Stimulated activated naive CD4-positive, alpha-beta T cell (primary cell): ENCODE results near the gene TUSC1.
"Not testable (repeated sequence)": the region's sequence is repeated elsewhere in the genome, so short reads cannot be mapped to it uniquely, and the experiment has no call there.

Source experiments
- DNase-seq, 6 experiments: peaks; one replicate each; lab custom pipeline; 2025; lab: John Stamatoyannopoulos, UW

TUSC1 gene

DNA sequence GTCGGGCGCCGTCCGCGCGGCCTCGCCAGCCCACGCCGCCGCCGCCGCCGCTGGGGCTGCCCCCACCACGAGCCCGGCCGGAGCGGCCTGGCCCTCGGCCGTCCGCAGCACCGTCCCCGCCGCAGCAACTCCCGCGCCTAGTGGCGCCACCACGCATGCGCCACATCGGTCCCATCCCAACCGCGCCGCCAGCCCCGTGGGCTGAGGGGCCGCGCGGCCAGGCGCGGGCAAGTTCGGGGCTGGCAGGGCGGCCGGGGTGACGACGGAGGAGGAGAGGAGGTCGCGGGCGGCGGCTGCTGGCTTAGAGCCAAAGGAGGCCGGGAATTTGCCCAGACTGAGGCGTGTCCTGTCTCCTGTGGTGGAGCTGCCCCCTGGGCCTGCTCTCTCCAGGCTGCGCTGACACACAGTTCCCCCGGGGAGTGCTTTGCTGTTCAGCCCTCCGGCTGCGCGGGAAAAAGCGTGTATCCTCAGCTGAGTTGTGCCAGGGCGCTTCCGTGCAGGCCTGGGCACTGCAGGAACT, at the start of gene TUSC1:
Gene TUSC1 (minus strand): TSS at position 298 of the 520 bp plus-strand sequence. CDS start 132 bp downstream, at position 166.
- no peak for DNase-seq

DNA sequence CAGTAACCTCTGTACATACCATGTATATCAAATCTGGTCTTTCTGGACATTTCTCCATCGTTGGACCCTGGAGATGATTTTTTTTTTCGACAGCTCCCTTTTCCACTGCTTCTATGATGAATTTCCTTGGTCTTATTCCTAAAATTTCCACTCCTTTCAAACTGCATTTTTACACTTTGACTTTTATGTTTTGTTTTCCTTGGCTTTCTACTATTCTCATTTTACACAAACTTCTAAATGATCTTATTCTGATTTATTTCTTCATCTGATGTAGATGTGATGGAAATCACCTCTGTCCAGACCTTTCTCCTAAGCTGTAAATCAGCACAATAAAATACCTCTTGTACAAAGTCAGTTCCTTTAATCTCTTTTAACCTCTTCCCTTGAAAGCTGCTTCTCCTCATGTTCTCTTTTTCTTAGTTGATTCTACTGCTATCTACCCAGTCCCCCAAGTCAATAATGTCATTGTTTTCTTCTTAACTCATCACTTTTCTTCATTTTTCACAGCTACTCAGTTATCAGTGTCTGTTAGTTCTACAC, 48.7 kb upstream of the TUSC1 start:
- no peak for DNase-seq

GRCh38 chr9:25724424-25724823, 46.2 kb upstream of the TUSC1 start:
- DNase-seq, result no peak

DNA sequence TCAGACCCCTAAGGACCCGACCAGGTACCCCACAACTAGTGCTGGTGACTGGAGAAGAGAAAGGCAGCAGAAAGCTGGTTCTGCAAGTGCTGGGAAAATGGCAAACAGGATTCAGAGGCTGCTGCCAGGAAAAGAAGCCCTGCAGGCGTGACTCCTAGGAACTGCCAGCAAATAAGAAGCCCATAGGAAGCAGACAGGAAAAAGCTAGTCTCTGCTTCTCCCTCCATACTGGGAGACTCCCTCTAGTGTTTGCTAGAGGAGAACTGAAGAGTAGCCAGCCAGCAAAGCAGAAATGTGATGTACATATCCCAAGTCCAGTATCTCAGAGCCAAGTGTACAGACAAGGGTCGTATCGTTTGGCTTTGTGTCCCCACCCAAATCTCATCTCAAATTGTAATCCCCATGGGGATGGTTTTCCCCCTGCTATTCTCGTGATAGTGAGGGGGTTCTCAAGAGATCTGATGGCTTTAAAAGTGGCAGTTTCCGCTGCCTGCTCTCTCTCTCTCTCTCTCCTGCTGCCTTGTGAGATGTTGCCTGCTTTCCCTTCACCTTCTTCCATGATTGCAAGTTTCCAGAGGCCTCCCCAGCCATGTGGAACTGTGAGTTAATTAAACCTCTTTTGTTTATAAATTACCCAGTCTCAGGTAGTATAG, 38.1 kb upstream of the TUSC1 start:
- no peak for DNase-seq

DNA sequence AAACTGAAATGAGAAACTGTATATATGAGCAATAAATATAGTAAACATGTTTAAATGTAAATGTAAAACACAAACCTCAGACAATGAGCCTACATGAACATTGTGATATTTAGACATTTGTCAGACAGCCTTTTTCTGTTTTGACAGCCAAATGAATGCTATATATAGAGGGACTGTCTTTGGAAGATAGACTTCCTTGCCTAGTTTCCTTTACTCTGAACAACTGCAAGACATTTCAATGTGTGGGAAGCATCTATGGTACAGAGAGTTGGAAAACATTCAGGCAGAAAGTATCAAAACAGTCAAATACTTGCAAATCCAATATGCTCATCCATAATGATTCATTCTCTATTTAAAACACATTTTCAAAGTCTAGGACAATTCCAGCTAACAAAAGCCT, 31.7 kb upstream of the TUSC1 start:
- DNase-seq, result no peak

DNA sequence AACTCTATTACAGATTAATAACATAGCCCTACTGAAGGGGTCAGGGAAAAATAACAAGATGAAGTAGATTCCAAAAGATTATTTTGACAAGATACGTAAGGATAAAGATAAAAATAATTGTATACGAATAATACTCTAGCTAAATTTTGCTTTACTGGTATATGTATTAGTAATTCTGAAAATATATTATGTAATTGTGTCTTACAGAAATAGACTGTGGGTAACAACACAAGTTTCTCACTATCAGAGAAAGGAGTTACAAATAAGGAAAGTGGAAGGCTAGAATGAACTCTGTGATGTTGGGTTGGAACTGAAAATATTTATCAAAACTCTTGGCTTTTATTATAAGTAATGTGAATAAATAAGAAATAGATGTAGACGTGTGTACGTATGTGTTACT, 26.6 kb upstream of the TUSC1 start:
- DNase-seq, result no peak

GRCh38 chr9:25703701-25704357, 25.6 kb upstream of the TUSC1 start:
- DNase-seq, result no peak

- DNase-seq, result no peak
Measured at GRCh38 chr9:25702536-25702935, 24.3 kb upstream of the TUSC1 start.

DNA sequence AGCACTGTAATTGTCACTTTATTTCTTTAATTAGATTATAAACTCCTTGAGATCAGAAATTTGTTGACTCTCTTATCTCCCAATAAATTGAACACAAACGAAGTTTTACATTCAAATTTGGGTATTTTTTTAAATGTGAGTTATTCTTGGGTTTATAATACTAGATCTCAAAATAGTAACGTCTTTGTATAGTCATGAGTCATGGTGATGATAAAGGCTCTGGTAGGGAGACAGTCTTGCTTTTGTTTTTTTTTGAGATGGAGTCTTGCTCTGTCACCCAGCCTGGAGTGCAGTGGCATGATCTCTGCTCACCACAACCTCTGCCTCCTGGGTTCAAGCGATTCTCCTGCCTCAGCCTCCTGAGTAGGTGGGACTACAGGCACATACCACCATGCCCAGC, 22.7 kb upstream of the TUSC1 start:
- not testable (repeated sequence) for DNase-seq

GRCh38 chr9:25700430-25700829, 22.2 kb upstream of the TUSC1 start:
- no peak for DNase-seq

GRCh38 chr9:25691786-25692185, 13.5 kb upstream of the TUSC1 start:
- no peak for DNase-seq

GRCh38 chr9:25684321-25684720, 6.1 kb upstream of the TUSC1 start:
- no peak for DNase-seq

- no peak for DNase-seq
Measured at GRCh38 chr9:25681266-25681665, 3.0 kb upstream of the TUSC1 start.

GRCh38 chr9:25678846-25679360, 659 bp upstream of the TUSC1 start:
- no peak for DNase-seq

DNA sequence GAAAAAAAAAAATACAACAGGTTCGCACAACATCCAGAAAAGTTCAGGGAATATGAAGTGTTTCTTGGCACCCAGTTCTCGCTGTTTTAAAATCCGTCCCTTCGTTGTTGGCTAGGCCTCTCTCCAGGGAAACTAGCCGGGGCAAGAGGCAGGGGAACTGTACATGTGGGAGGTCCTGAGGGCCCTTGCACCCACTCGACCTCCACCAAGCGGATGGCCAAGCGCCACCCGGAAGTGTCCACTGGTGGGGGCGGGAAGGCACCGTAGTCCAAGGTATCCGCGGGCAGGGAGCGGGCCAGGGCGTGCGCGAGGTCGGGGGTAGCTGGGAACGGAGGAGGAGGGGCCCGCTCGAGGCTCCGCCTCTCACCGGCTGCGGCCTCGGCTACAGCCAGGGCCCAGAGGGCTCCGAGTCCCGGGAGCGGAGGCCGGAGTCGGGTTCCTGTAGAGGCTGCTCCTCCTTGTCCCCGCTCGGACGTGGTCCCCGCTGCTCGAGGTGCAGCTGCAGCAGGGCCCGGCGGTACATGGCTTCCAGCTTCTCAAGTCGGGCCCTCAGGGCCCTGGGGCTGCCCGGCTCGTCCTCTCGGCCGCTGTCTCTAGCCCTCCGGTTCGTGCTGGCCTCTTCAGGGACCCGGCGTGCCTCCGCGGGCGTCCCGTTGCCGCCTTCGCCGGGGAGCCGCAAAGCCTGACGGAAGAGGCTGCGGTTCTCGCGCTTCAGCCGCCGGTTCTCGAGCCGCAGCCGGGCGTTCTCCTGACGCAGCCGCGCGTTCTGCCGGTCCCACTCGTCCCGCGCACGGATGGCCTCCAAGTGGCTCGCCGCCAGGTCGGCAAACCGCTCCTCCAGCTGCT, 720 bp downstream of the TUSC1 start:
- no peak for DNase-seq

- not testable (repeated sequence) for DNase-seq
Measured at GRCh38 chr9:25675858-25676257, 2.4 kb downstream of the TUSC1 start.

GRCh38 chr9:25658571-25658970, 19.7 kb downstream of the TUSC1 start:
- DNase-seq, result no peak

- DNase-seq, result no peak
Measured at GRCh38 chr9:25654417-25654816, 23.8 kb downstream of the TUSC1 start.

- DNase-seq, result no peak
Measured at GRCh38 chr9:25648116-25648515, 30.1 kb downstream of the TUSC1 start.

- no peak for DNase-seq
Measured at GRCh38 chr9:25636026-25636425, 42.2 kb downstream of the TUSC1 start.

- no peak for DNase-seq
Measured at GRCh38 chr9:25629231-25629630, 49.0 kb downstream of the TUSC1 start.
